H1 (cell line): Measurements from ENCODE around the gene RUFY3. TPM values are rescaled to one million over a fixed set of nuclear protein-coding genes. Genes with fewer than 3 reads are reported as not detected.

Experiments
- CTCF ChIA-PET: fragments of 300-600 bp; sonication (Branson Sonifier 250); formaldehyde crosslinking; loops from one replicate; lab custom pipeline; 2021; ENCODE audit not compliant: partially characterized antibody; lab: Charles Lee
- POLR2A ChIA-PET: fragments of 300-600 bp; sonication (Branson Sonifier 250); formaldehyde crosslinking; loops from one replicate; lab custom pipeline; 2021; ENCODE audit warnings: inconsistent platforms; ENCODE audit not compliant: partially characterized antibody; lab: Charles Lee
- DNase-seq, 2 experiments: peaks; one replicate each; pipeline versions ENCODE4 v3.0.0 to v3.0.0-alpha.2; 2010 to 2022; ENCODE audit warnings: low spot score in 2 of 2, low read depth in 1 of 2, mixed read lengths in 1 of 2
- FAIRE-seq: peaks from 2 replicates; lab custom pipeline; 2011; peaks lifted over from hg19 to GRCh38; lab: Jason Lieb, UNC
- H2AFZ ChIP-seq: 2 replicates; pipeline ENCODE4 v1.8.1; 2012; ENCODE audit warnings: low read length, inconsistent platforms
- H2AK5ac ChIP-seq: 2 replicates; pipeline ENCODE4 v1.6.1; 2013; ENCODE audit warnings: low read depth, low read length
- H2BK120ac ChIP-seq: replicated peaks from 2 replicates; pipeline ENCODE3; 2013; ENCODE audit warnings: low read depth, low read length, inconsistent platforms
- H2BK12ac ChIP-seq: 2 replicates; pipeline ENCODE4 v1.6.1; 2013; ENCODE audit warnings: low read depth, low read length
- H2BK15ac ChIP-seq: 2 replicates; pipeline ENCODE4 v1.6.1; 2013; ENCODE audit warnings: low read length
- H2BK20ac ChIP-seq: 2 replicates; pipeline ENCODE4 v1.6.1; 2013; ENCODE audit warnings: low read length
- H2BK5ac ChIP-seq: 2 replicates; pipeline ENCODE4 v1.6.1; 2013; ENCODE audit warnings: low read depth, low read length
- H3K14ac ChIP-seq: 2 replicates; pipeline ENCODE4 v1.6.1; 2013; ENCODE audit warnings: inconsistent platforms; ENCODE audit not compliant: insufficient read length
- H3K18ac ChIP-seq: 2 replicates; pipeline ENCODE4 v1.6.1; 2013; ENCODE audit warnings: low read length; ENCODE audit errors: extremely low read depth
- H3K23ac ChIP-seq: 2 replicates; pipeline ENCODE4 v1.6.1; 2013; ENCODE audit warnings: inconsistent platforms; ENCODE audit not compliant: insufficient read length
- H3K23me2 ChIP-seq: 2 replicates; pipeline ENCODE4 v1.6.1; 2013; ENCODE audit warnings: low read depth, low read length
- H3K27ac ChIP-seq: 2 replicates; pipeline ENCODE4 v1.6.1; 2011; ENCODE audit warnings: low read depth, low read length, inconsistent platforms
- H3K27me3 ChIP-seq, 4 experiments: replicated peaks in 1 of 4; 1 replicate in 1 of 4; 2 replicates in 3 of 4; pipeline versions ENCODE4 v1.6.1 to v1.8.1; 2011 to 2013; ENCODE audit warnings: low read length in 3 of 4, mild to moderate bottlenecking in 3 of 4, inconsistent platforms in 2 of 4, mixed read lengths in 2 of 4, moderate library complexity in 1 of 4; ENCODE audit not compliant: control insufficient read depth in 3 of 4, insufficient read depth in 3 of 4; ENCODE audit errors: extremely low read depth in 1 of 4
- H3K36me3 ChIP-seq, 4 experiments: 2 replicates each; pipeline versions ENCODE4 v1.6.1 to v1.8.1; 2011 to 2013; ENCODE audit warnings: mild to moderate bottlenecking in 4 of 4, low read length in 3 of 4, moderate library complexity in 2 of 4, control low read depth in 1 of 4, inconsistent platforms in 1 of 4; ENCODE audit not compliant: insufficient read depth in 4 of 4, control insufficient read depth in 2 of 4
- H3K4ac ChIP-seq: replicated peaks from 2 replicates; pipeline ENCODE3; 2013; ENCODE audit warnings: low read length, low read depth, mixed read lengths, inconsistent platforms; ENCODE audit not compliant: insufficient read length
- H3K4me1 ChIP-seq, 4 experiments: replicated peaks in 1 of 4; 1 replicate in 1 of 4; 2 replicates in 3 of 4; pipeline versions ENCODE4 v1.6.1 to v1.8.1; 2011 to 2013; ENCODE audit warnings: low read length in 3 of 4, inconsistent platforms in 2 of 4, mixed read lengths in 1 of 4; ENCODE audit not compliant: insufficient read depth in 4 of 4, control insufficient read depth in 3 of 4
- H3K4me2 ChIP-seq, 2 experiments: 2 replicates each; pipeline versions ENCODE4 v1.6.1 to v1.8.1; 2011 to 2013; ENCODE audit warnings: low read depth in 2 of 2, low read length in 2 of 2, control low read depth in 1 of 2, inconsistent platforms in 1 of 2, mild to moderate bottlenecking in 1 of 2; ENCODE audit not compliant: insufficient read depth in 1 of 2
- H3K4me3 ChIP-seq, 4 experiments: fragments of 200-600, 300-600 bp in 1 of 4; sonication (generic), shearing (Covaris generic), sonication (Bioruptor Twin) in 1 of 4; 2 replicates each; pipeline versions ENCODE4 v1.5.1 to v1.8.1; 2011 to 2016; ENCODE audit warnings: low read length in 4 of 4, low read depth in 3 of 4, control low read depth in 2 of 4, inconsistent platforms in 2 of 4, mild to moderate bottlenecking in 2 of 4, mixed read lengths in 1 of 4, moderate library complexity in 1 of 4; ENCODE audit not compliant: insufficient read depth in 2 of 4; ENCODE audit errors: extremely low read depth in 1 of 4
- H3K56ac ChIP-seq: replicated peaks from 2 replicates; pipeline ENCODE3; 2013; ENCODE audit warnings: low read depth, mild to moderate bottlenecking, mixed read lengths, low read length, inconsistent platforms; ENCODE audit not compliant: insufficient read length
- H3K79me1 ChIP-seq: 2 replicates; pipeline ENCODE4 v1.6.1; 2013; ENCODE audit warnings: low read depth, low read length, control low read depth
- H3K79me2 ChIP-seq, 2 experiments: 2 replicates each; pipeline versions ENCODE4 v1.6.1 to v1.8.1; 2012 to 2013; ENCODE audit warnings: low read length in 2 of 2, mild to moderate bottlenecking in 2 of 2, inconsistent platforms in 1 of 2; ENCODE audit not compliant: insufficient read depth in 2 of 2, control insufficient read depth in 1 of 2
- H3K9ac ChIP-seq, 4 experiments: replicated peaks in 1 of 4; 1 replicate in 1 of 4; 2 replicates in 3 of 4; pipeline versions ENCODE4 v1.6.1 to v1.8.1; 2011 to 2013; ENCODE audit warnings: low read depth in 3 of 4, low read length in 3 of 4, control low read depth in 2 of 4, mild to moderate bottlenecking in 2 of 4, moderate library complexity in 2 of 4, inconsistent platforms in 1 of 4; ENCODE audit errors: extremely low read depth in 1 of 4
- H3K9me3 ChIP-seq, 2 experiments: 2 replicates each; pipeline versions ENCODE4 v1.6.1 to v1.8.1; 2012 to 2013; ENCODE audit warnings: mild to moderate bottlenecking in 2 of 2, moderate library complexity in 2 of 2, control low read depth in 1 of 2, inconsistent platforms in 1 of 2, low read depth in 1 of 2, low read length in 1 of 2, mixed read lengths in 1 of 2; ENCODE audit not compliant: insufficient read depth in 2 of 2
- H4K20me1 ChIP-seq, 2 experiments: replicated peaks in 1 of 2; 2 replicates each; pipeline versions ENCODE3 to v1.8.1; 2011 to 2013; ENCODE audit warnings: inconsistent platforms in 2 of 2, low read length in 2 of 2, mild to moderate bottlenecking in 1 of 2; ENCODE audit not compliant: insufficient read depth in 2 of 2, control insufficient read depth in 1 of 2
- H4K5ac ChIP-seq: 2 replicates; pipeline ENCODE4 v1.6.1; 2013; ENCODE audit warnings: low read length, low read depth, mixed read lengths, inconsistent platforms; ENCODE audit not compliant: insufficient read length
- H4K8ac ChIP-seq: 2 replicates; pipeline ENCODE4 v1.8.0; 2013; ENCODE audit warnings: mild to moderate bottlenecking, moderate library complexity, low read length, inconsistent platforms; ENCODE audit not compliant: insufficient read depth; ENCODE audit errors: extremely low read depth
- H4K91ac ChIP-seq: replicated peaks from 2 replicates; pipeline ENCODE3; 2013; ENCODE audit warnings: low read length, mixed read lengths, inconsistent platforms; ENCODE audit not compliant: insufficient read length
- ASH2L ChIP-seq: fragments of 200-600, 300-600 bp; sonication (generic); IDR thresholded peaks from one replicate; pipeline ENCODE4 v1.7.1; 2017; ENCODE audit warnings: low read length
- WGBS, 2 experiments: shearing (Covaris generic) in 1 of 2; methylation state at CpG; one replicate each; pipeline versions ENCODE4 v1.1.6 to v1.1.7; 2013 to 2015; ENCODE audit warnings: low lambda C conversion rate in 2 of 2, mixed read lengths in 2 of 2, inconsistent platforms in 1 of 2, low coverage in 1 of 2, missing lambda C conversion rate in 1 of 2; ENCODE audit not compliant: insufficient replicate concordance in 2 of 2, insufficient coverage in 1 of 2, insufficient read length in 1 of 2; ENCODE audit errors: extremely low coverage in 1 of 2, missing lambda C conversion rate in 1 of 2; 5-methylcytosine and 5-hydroxymethylcytosine counted together
- polyA plus RNA-seq, 7 experiments: library from polyadenylated mRNA; depleted of rRNA in 3 of 7; stranded (reverse) in 5 of 7; unstranded in 2 of 7; fragments of >200 nt in 5 of 7; fragments of 200-250 nt in 2 of 7; gene quantifications; 1 replicate in 5 of 7; 2 replicates in 1 of 7; 4 replicates in 1 of 7; pipeline versions ENCODE4 v1.2.1 to v1.2.3, GENCODE V29; 2011 to 2013; ENCODE audit warnings: missing spikeins in 2 of 7, mixed read lengths in 2 of 7
- total RNA-seq: library from RNA; stranded (reverse); fragmentation: NEBNext Ultra II Directional; extraction: Animal tissue kit (Norgen Biotek cat#: 25700); gene quantifications from 2 replicates; pipeline ENCODE4 v1.2.1, GENCODE V29; 2021

The RUFY3 gene
- total and polyA plus RNA-seq, 2 of the 8 experiments (the other 6 are each of a cell fraction or from before 2014, with no cell fraction given): 7.8 to 33.1 TPM

- H3K27me3 ChIP-seq: no peaks in the 10 kb centered on the region
- H4K8ac ChIP-seq: no peak overlapping the region
- no peak overlapping the region for H3K18ac ChIP-seq
- H2AFZ ChIP-seq: no peak overlapping the region
- H3K9me3 ChIP-seq: no peaks in the 10 kb centered on the region
- H2BK20ac ChIP-seq: no peak overlapping the region
- H3K4me1 ChIP-seq: peaks cover 0 to 9% (median 5%) of the 10 kb centered on the region in 4 experiments; a peak in 4 of 7 replicates
- 74% methylated on average over 7 of the region's 7 CpGs; no CpG with 5 or more reads in 1 of the 2 experiments for WGBS, 2 experiments
- H3K79me1 ChIP-seq: no peaks in the 10 kb centered on the region; the same call in 1 of the 2 replicates
- no peak overlapping the region for H3K23ac ChIP-seq
- FAIRE-seq (no peak), DNase-seq (no peak)
- ChIA-PET CTCF (interaction anchor here (1.2 to 1.6 kb wide), 4 partner anchors 9 to 26 kb away, joined by 3 to 7 read pairs (median 4); partner anchors contain the start of gene RUFY3), POLR2A (interaction anchor here (0.6 to 1.0 kb wide), 2 partner anchors 9 to 118 kb away, joined by 3 to 4 read pairs; no protein-coding TSS in a partner anchor)
- H2BK5ac ChIP-seq: no peak overlapping the region; the same call in 1 of the 2 replicates
- H2AK5ac ChIP-seq: no peak overlapping the region
- no peak overlapping the region for H3K27ac ChIP-seq
- no peaks in the 10 kb centered on the region for H3K36me3 ChIP-seq
- no peak overlapping the region for H2BK12ac ChIP-seq
- H4K5ac ChIP-seq: no peak overlapping the region
- no peaks in the 10 kb centered on the region for H3K23me2 ChIP-seq
- no peak overlapping the region for H3K9ac ChIP-seq
- H3K4me3 ChIP-seq: no peak overlapping the region
- H3K4ac ChIP-seq: no peak overlapping the region
- no peak overlapping the region for H2BK120ac ChIP-seq
- no peak overlapping the region for H3K14ac ChIP-seq
- no peak overlapping the region for H3K4me2 ChIP-seq
- H4K91ac ChIP-seq: no peak overlapping the region
- H4K20me1 ChIP-seq: peaks cover 0 to 2% of the 10 kb centered on the region in 2 experiments
- peaks cover 0 to 46% of the 10 kb centered on the region in 2 experiments; a peak in 2 of 4 replicates for H3K79me2 ChIP-seq
- H3K56ac ChIP-seq: no peak overlapping the region
- no peak overlapping the region for H2BK15ac ChIP-seq
- TF ChIP-seq ASH2L: no peak
Measured at GRCh38 chr4:70713453-70714078, 8.2 kb upstream of the RUFY3 start.
